ENCODE measurements around the gene CRIP3. TPM values are rescaled to one million over a fixed set of nuclear protein-coding genes. Genes with fewer than 3 reads are reported as not detected.

The CRIP3 gene
- total RNA-seq, 1 experiment from 2014 or later: 44.7 TPM

- TF ChIP-seq MLX (CRISPR knock-in tag; IDR thresholded peaks at IDR 0.05) (no peak), HMGA2 (CRISPR knock-in tag; IDR thresholded peaks at IDR 0.05) (no peak), ZNF425 (CRISPR knock-in tag; conservative IDR thresholded peaks at IDR 0.05) (no peak), CBFB (CRISPR knock-in tag; IDR thresholded peaks at IDR 0.05; ENCODE audit: low read depth) (no peak), ZNF281 (CRISPR knock-in tag; IDR thresholded peaks at IDR 0.05) (no peak), FOXJ3 (CRISPR knock-in tag; IDR thresholded peaks at IDR 0.05; ENCODE audit: borderline replicate concordance) (no peak)
These were observed 3.0 kb upstream of the CRIP3 start (continued) for GRCh38 chr6:43311666-43312065.

- ChIA-PET CTCF (no interaction called here), POLR2A (no interaction called here)
- Mint-ChIP-seq H3K4me1 (peaks cover 25% of the 10 kb centered on the region), H3K36me3 (no peaks in the 10 kb centered on the region; the same call in 1 of the 2 replicates), H3K4me3 (no peak overlapping the region), H3K9me3 (no peaks in the 10 kb centered on the region), H3K27ac (no peak overlapping the region), H3K27me3 (ENCODE audit: low read depth) (0 out of 2 replicates have a peak, but pooled peaks cover 4% of the 10 kb centered on the region)
- TF ChIP-seq MXD4 (CRISPR knock-in tag; IDR thresholded peaks at IDR 0.05; ENCODE audit: borderline replicate concordance) (no peak), E2F5 (CRISPR knock-in tag; IDR thresholded peaks at IDR 0.05) (no peak), ZNF671 (CRISPR knock-in tag; IDR thresholded peaks at IDR 0.05) (no peak), TCF7 (CRISPR knock-in tag; IDR thresholded peaks at IDR 0.05; ENCODE audit: low read depth) (no peak)
- TF ChIP-seq, protein P1, sequence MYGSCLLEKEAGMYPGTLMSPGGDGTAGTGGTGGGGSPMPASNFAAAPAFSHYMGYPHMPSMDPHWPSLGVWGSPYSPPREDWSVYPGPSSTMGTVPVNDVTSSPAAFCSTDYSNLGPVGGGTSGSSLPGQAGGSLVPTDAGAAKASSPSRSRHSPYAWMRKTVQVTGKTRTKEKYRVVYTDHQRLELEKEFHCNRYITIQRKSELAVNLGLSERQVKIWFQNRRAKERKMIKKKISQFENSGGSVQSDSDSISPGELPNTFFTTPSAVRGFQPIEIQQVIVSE (CRISPR knock-in tag; IDR thresholded peaks at IDR 0.05; ENCODE audit: borderline replicate concordance): no peak
- no peak for DNase-seq (ENCODE audit: low spot score)
- no peak for ATAC-seq
These were observed 2.0 kb upstream of the CRIP3 start for GRCh38 chr6:43310624-43311023.

DNA sequence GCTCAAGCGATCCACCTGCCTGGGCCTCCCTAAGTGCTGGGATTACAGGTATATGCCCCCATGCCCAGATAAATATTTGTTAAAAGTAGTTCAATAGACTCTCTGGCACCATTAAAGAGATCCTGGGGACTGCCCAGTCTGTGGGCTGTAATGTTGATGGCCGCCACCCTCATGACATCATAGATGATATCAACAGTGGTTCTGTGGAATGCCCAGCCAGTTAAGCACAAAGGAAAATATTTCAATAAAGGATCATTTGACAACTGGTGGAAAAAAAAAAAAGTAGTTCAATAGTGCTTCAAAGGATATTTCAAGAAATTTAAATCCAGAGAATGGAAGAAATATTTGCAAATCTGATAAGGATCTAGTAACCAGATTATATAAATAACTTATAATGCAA lies 1.5 kb upstream of the CRIP3 start:
- peaks cover 27% of the 10 kb centered on the region for H3K4me1 Mint-ChIP-seq
- ChIA-PET CTCF (interaction anchor here (1.1 to 2.6 kb wide), 2 partner anchors 46 to 47 kb away, joined by 3 to 19 read pairs; no protein-coding TSS in a partner anchor), POLR2A (no interaction called here)

More for the DNA sequence above, 1.5 kb upstream of the CRIP3 start:
- DNase-seq (ENCODE audit: low spot score) (no peak), ATAC-seq (no peak)
- Mint-ChIP-seq H3K27ac (no peak overlapping the region), H3K27me3 (ENCODE audit: low read depth) (0 out of 2 replicates have a peak, but pooled peaks cover 4% of the 10 kb centered on the region), H3K4me3 (no peak overlapping the region), H3K9me3 (no peaks in the 10 kb centered on the region), H3K36me3 (no peaks in the 10 kb centered on the region; the same call in 1 of the 2 replicates)
- TF ChIP-seq GRHL2 (CRISPR knock-in tag; IDR thresholded peaks at IDR 0.05; ENCODE audit: insufficient replicate concordance, severe bottlenecking) (no peak), E2F4 (CRISPR knock-in tag; IDR thresholded peaks at IDR 0.05; ENCODE audit: borderline replicate concordance, low read depth) (no peak), GTF2I (CRISPR knock-in tag; conservative IDR thresholded peaks at IDR 0.05) (no peak), NFYB (CRISPR knock-in tag; conservative IDR thresholded peaks at IDR 0.05; ENCODE audit: low read depth) (no peak), NFATC4 (CRISPR knock-in tag; IDR thresholded peaks at IDR 0.05) (no peak), USF1 (CRISPR knock-in tag; IDR thresholded peaks at IDR 0.05) (no peak), ZNF396 (CRISPR knock-in tag; IDR thresholded peaks at IDR 0.05; ENCODE audit: borderline replicate concordance) (no peak)
- TF ChIP-seq, protein P2, sequence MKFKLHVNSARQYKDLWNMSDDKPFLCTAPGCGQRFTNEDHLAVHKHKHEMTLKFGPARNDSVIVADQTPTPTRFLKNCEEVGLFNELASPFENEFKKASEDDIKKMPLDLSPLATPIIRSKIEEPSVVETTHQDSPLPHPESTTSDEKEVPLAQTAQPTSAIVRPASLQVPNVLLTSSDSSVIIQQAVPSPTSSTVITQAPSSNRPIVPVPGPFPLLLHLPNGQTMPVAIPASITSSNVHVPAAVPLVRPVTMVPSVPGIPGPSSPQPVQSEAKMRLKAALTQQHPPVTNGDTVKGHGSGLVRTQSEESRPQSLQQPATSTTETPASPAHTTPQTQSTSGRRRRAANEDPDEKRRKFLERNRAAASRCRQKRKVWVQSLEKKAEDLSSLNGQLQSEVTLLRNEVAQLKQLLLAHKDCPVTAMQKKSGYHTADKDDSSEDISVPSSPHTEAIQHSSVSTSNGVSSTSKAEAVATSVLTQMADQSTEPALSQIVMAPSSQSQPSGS (CRISPR knock-in tag; IDR thresholded peaks at IDR 0.05; ENCODE audit: borderline replicate concordance, low read depth): no peak

All from WTC11 (cell line).